GM18868 (cell line): ENCODE data around the gene MARK4.
"Not testable (repeated sequence)": the region's sequence is repeated elsewhere in the genome, so short reads cannot be mapped to it uniquely, and the experiment has no call there.

Source experiments
- ATAC-seq: cut with Tn5 transposase; IDR thresholded peaks from one replicate; pipeline ENCODE4 v1.9.1; 2021; ENCODE audit warnings: mild to moderate bottlenecking, moderate library complexity; ENCODE audit not compliant: unreplicated experiment

MARK4 gene

GRCh38 chr19:45334881-45335280 is 83.8 kb downstream of the MARK4 start:
- not testable (repeated sequence) for ATAC-seq

GRCh38 chr19:45336696-45337251 is 85.7 kb downstream of the MARK4 start:
- ATAC-seq, result no peak

- ATAC-seq, result no peak
Observed at GRCh38 chr19:45339629-45340028, 88.6 kb downstream of the MARK4 start.

GRCh38 chr19:45340232-45340898 is 89.3 kb downstream of the MARK4 start, which contains the start of gene KLC3:
TSS of gene KLC3 (plus strand) at chr19:45340750. CDS start at chr19:45345542, 4,792 bp downstream.
- ATAC-seq, result no peak

GRCh38 chr19:45340899-45341453 is 89.9 kb downstream of the MARK4 start:
- no peak for ATAC-seq

- no peak for ATAC-seq
Observed at GRCh38 chr19:45342911-45343310, 91.8 kb downstream of the MARK4 start.

GRCh38 chr19:45344621-45345505 is 93.8 kb downstream of the MARK4 start:
- ATAC-seq, result no peak

GRCh38 chr19:45345506-45345860 is 94.4 kb downstream of the MARK4 start:
- ATAC-seq, result no peak

GRCh38 chr19:45346449-45346848 is 95.4 kb downstream of the MARK4 start:
- no peak for ATAC-seq

GRCh38 chr19:45347570-45348366 is 96.7 kb downstream of the MARK4 start:
- ATAC-seq, result no peak

GRCh38 chr19:45348367-45349125 is 97.5 kb downstream of the MARK4 start:
- no peak for ATAC-seq

- no peak for ATAC-seq
Observed at GRCh38 chr19:45349126-45349415, 98.0 kb downstream of the MARK4 start.

GRCh38 chr19:45349430-45349941 is 98.4 kb downstream of the MARK4 start:
- no peak for ATAC-seq

GRCh38 chr19:45350477-45351058 is 99.5 kb downstream of the MARK4 start:
- ATAC-seq, result no peak

GRCh38 chr19:45351401-45351952 is 100.4 kb downstream of the MARK4 start:
- no peak for ATAC-seq

- ATAC-seq, result no peak
Observed at GRCh38 chr19:45352062-45352461, 101.0 kb downstream of the MARK4 start.

GRCh38 chr19:45352471-45352870 is 101.4 kb downstream of the MARK4 start:
- no peak for ATAC-seq

- ATAC-seq, result no peak
Observed at GRCh38 chr19:45352914-45353796, 102.1 kb downstream of the MARK4 start.
